ENCODE data around the gene KCNK7. TPM values are rescaled to one million over a fixed set of nuclear protein-coding genes. Genes with fewer than 3 reads are reported as not detected.

Gene KCNK7
- total RNA-seq, 2 experiments from 2014 or later: 4.9 to 5.0 TPM

- Mint-ChIP-seq H3K27me3 (no peaks in the 10 kb centered on the region), H3K9me3 (no peaks in the 10 kb centered on the region), H3K4me1 (ENCODE audit: low read depth) (peaks cover 73% of the 10 kb centered on the region), H3K36me3 (ENCODE audit: low read depth) (peaks cover 22% of the 10 kb centered on the region), H3K27ac (peak overlapping the region; percentile 87), H3K4me3 (peak overlapping the region; percentile 94)
- ATAC-seq (ENCODE audit: poor library complexity) (no peak), DNase-seq (peak in 1 of 14 experiments; percentile 36)
- Histone ChIP-seq H3K36me3 (ENCODE audit: insufficient read depth, low read length) (peaks cover 4% of the 10 kb centered on the region), H3K27me3 (ENCODE audit: control insufficient read depth in 1 of 2, insufficient read depth in 2 of 2, low read length in 2 of 2) (no peaks in the 10 kb centered on the region), H3K4me3 (ENCODE audit: low read length) (peak overlapping the region; percentile 63), H3K27ac (ENCODE audit: low read depth in 1 of 2, low read length in 2 of 2) (peak overlapping the region; percentile 70), H3K9me3 (ENCODE audit: control insufficient read depth in 1 of 2, insufficient read depth in 1 of 2, low read length in 2 of 2) (no peaks in the 10 kb centered on the region), H3K4me1 (ENCODE audit: insufficient read depth, low read length) (peaks cover 86% of the 10 kb centered on the region)
- CTCF ChIA-PET: interaction anchor here (0.9 to 4.0 kb wide), 4 partner anchors 9 to 32 kb away, joined by 3 to 21 read pairs (median 4); no protein-coding TSS in a partner anchor
- POLR2A ChIA-PET: interaction anchor here (0.7 to 3.4 kb wide), 10 partner anchors 9 to 59 kb away, joined by 3 to 23 read pairs (median 4); partner anchors contain the start of genes EHBP1L1, FAM89B, PCNX3 and ZNRD2
- intact Hi-C loops (cut with DNase I, micrococcal nuclease): no loop called here
- TF ChIP-seq CTCF (IDR thresholded peaks at IDR 0.05): no peak
Observed at GRCh38 chr11:65556470-65557279, 38.9 kb downstream of the KCNK7 start.

- TF ChIP-seq CTCF (IDR thresholded peaks at IDR 0.05): no peak
- ChIA-PET CTCF (interaction anchor here (1.3 to 4.0 kb wide), 3 partner anchors 10 to 33 kb away, joined by 4 to 21 read pairs (median 5); no protein-coding TSS in a partner anchor), POLR2A (interaction anchor here (0.9 to 3.4 kb wide), 8 partner anchors 9 to 60 kb away, joined by 3 to 23 read pairs (median 6); partner anchors contain the start of genes EHBP1L1, FAM89B, PCNX3 and ZNRD2)
- ATAC-seq (ENCODE audit: poor library complexity): no peak
- DNase-seq: peak in 3 of 14 experiments; percentile 30 to 50 (median 34)
- Mint-ChIP-seq H3K36me3 (ENCODE audit: low read depth) (peaks cover 31% of the 10 kb centered on the region), H3K27ac (peak overlapping the region; percentile 87), H3K4me3 (peak overlapping the region; percentile 94), H3K4me1 (ENCODE audit: low read depth) (peaks cover 81% of the 10 kb centered on the region), H3K27me3 (no peaks in the 10 kb centered on the region), H3K9me3 (no peaks in the 10 kb centered on the region)
- Histone ChIP-seq H3K9me3 (ENCODE audit: control insufficient read depth in 1 of 2, insufficient read depth in 1 of 2, low read length in 2 of 2) (no peaks in the 10 kb centered on the region), H3K27ac (ENCODE audit: low read depth in 1 of 2, low read length in 2 of 2) (peak overlapping the region; percentile 64 to 72), H3K27me3 (ENCODE audit: control insufficient read depth in 1 of 2, insufficient read depth in 2 of 2, low read length in 2 of 2) (no peaks in the 10 kb centered on the region), H3K4me1 (ENCODE audit: insufficient read depth, low read length) (peaks cover 90% of the 10 kb centered on the region), H3K4me3 (ENCODE audit: low read length) (no peak overlapping the region), H3K36me3 (ENCODE audit: insufficient read depth, low read length) (peaks cover 13% of the 10 kb centered on the region)
- intact Hi-C loops (cut with DNase I, micrococcal nuclease): no loop called here
Observed at GRCh38 chr11:65555693-65556231, 39.8 kb downstream of the KCNK7 start.

GRCh38 chr11:65554842-65555430, 40.7 kb downstream of the KCNK7 start:
- Histone ChIP-seq H3K9me3 (ENCODE audit: control insufficient read depth in 1 of 2, insufficient read depth in 1 of 2, low read length in 2 of 2) (no peaks in the 10 kb centered on the region), H3K27ac (ENCODE audit: low read depth in 1 of 2, low read length in 2 of 2) (peak overlapping the region; percentile 41 to 72), H3K4me1 (ENCODE audit: insufficient read depth, low read length) (peaks cover 82% of the 10 kb centered on the region), H3K36me3 (ENCODE audit: insufficient read depth, low read length) (peaks cover 15% of the 10 kb centered on the region), H3K27me3 (ENCODE audit: control insufficient read depth in 1 of 2, insufficient read depth in 2 of 2, low read length in 2 of 2) (no peaks in the 10 kb centered on the region), H3K4me3 (ENCODE audit: low read length) (no peak overlapping the region)
- Mint-ChIP-seq H3K4me1 (ENCODE audit: low read depth) (peaks cover 76% of the 10 kb centered on the region), H3K4me3 (peak overlapping the region; percentile 94), H3K27ac (peak overlapping the region; percentile 87), H3K9me3 (no peaks in the 10 kb centered on the region), H3K27me3 (no peaks in the 10 kb centered on the region), H3K36me3 (ENCODE audit: low read depth) (peaks cover 36% of the 10 kb centered on the region)
- no peak for TF ChIP-seq CTCF (IDR thresholded peaks at IDR 0.05)
- DNase-seq (no peak), ATAC-seq (ENCODE audit: poor library complexity) (no peak)
- CTCF ChIA-PET: interaction anchor here (4.0 kb wide), 1 partner anchor 14 kb away, joined by 21 read pairs; no protein-coding TSS in a partner anchor
- POLR2A ChIA-PET: interaction anchor here (0.6 to 3.4 kb wide), 7 partner anchors 8 to 57 kb away, joined by 3 to 23 read pairs (median 6); partner anchors contain the start of genes EHBP1L1, FAM89B and ZNRD2
- intact Hi-C loops (cut with DNase I, micrococcal nuclease): no loop called here
